ENCODE measurements around the gene RIBC2.

GRCh38 chr22:45446216-45446615 is 32.7 kb downstream of the RIBC2 start:
- TF ChIP-seq HDAC2 (IDR thresholded peaks at IDR 0.05) (no peak), POLR2A (IDR thresholded peaks at IDR 0.05; ENCODE audit: low read length) (no peak), RCOR1 (IDR thresholded peaks at IDR 0.05; ENCODE audit: low read depth, low read length) (no peak), MAFK (IDR thresholded peaks at IDR 0.05; ENCODE audit: partially characterized antibody) (no peak), MAZ (IDR thresholded peaks at IDR 0.05; ENCODE audit: borderline replicate concordance, low read depth, low read length) (no peak), CTCF (IDR thresholded peaks at IDR 0.05) (no peak), JUNB (IDR thresholded peaks at IDR 0.05) (no peak), MAX (IDR thresholded peaks at IDR 0.05) (no peak), CHD2 (IDR thresholded peaks at IDR 0.05; ENCODE audit: low read length, partially characterized antibody) (no peak), RAD21 (conservative IDR thresholded peaks at IDR 0.05 in 1 of 2, IDR thresholded peaks at IDR 0.05 in 1 of 2) (no peak), MYC (IDR thresholded peaks at IDR 0.05; ENCODE audit: borderline replicate concordance, low read length) (no peak), ELK1 (IDR thresholded peaks at IDR 0.05; ENCODE audit: low read depth, low read length) (no peak)
